Activated T-helper 17 cell treated with anti-CD3 and anti-CD28 coated beads, Interleukin-2, amount 50 U/mL, for 72 hours (primary cell): ENCODE measurements around the gene SELENOT. TPM values are rescaled to one million over a fixed set of nuclear protein-coding genes. Genes with fewer than 3 reads are reported as not detected.
A peak's percentile ranks its signal among the peaks of the same experiment; 100 is the strongest.
"Not testable (repeated sequence)": the region's sequence is repeated elsewhere in the genome, so short reads cannot be mapped to it uniquely, and the experiment has no call there.

ENCODE experiments used
- ATAC-seq: fragments of 150-1000 bp; cut with Tn5 transposase; replicated peaks from 2 replicates; pipeline ENCODE4 v1.10.0; 2021; ENCODE audit warnings: mild to moderate bottlenecking, moderate library complexity
- H3K27ac Mint-ChIP-seq: one replicate; pipeline ENCODE4 v1.8.0; 2022; ENCODE audit warnings: mixed read lengths
- H3K27me3 Mint-ChIP-seq: one replicate; pipeline ENCODE4 v1.8.0; 2022; ENCODE audit warnings: mixed read lengths
- H3K36me3 Mint-ChIP-seq: one replicate; pipeline ENCODE4 v1.8.0; 2022; ENCODE audit warnings: low read depth, mild to moderate bottlenecking, mixed read lengths
- H3K4me1 Mint-ChIP-seq: one replicate; pipeline ENCODE4 v1.8.0; 2022; ENCODE audit warnings: mixed read lengths
- H3K4me3 Mint-ChIP-seq: one replicate; pipeline ENCODE4 v1.8.0; 2022; ENCODE audit warnings: mild to moderate bottlenecking, mixed read lengths
- H3K9me3 Mint-ChIP-seq: one replicate; pipeline ENCODE4 v1.8.0; 2022; ENCODE audit warnings: mixed read lengths
- total RNA-seq, 2 donors: library from RNA; stranded (reverse); gene quantifications; one replicate each; pipeline ENCODE4 v1.2.3, GENCODE V29; 2022

Gene SELENOT
- total RNA-seq, 2 donors from 2014 or later: 111 to 144 TPM

- H3K9me3 Mint-ChIP-seq: no peaks in the 10 kb centered on the region
- no peak overlapping the region for H3K27ac Mint-ChIP-seq
- peaks cover 23% of the 10 kb centered on the region for H3K4me1 Mint-ChIP-seq
- peak overlapping the region; percentile 95 for H3K4me3 Mint-ChIP-seq
- peaks cover 25% of the 10 kb centered on the region for H3K36me3 Mint-ChIP-seq
- no peak for ATAC-seq
- no peaks in the 10 kb centered on the region for H3K27me3 Mint-ChIP-seq
Observed at GRCh38 chr3:150599611-150600297, 3.4 kb upstream of the SELENOT start.

GRCh38 chr3:150600647-150601530 lies 2.2 kb upstream of the SELENOT start:
- H3K27me3 Mint-ChIP-seq, ATAC-seq, H3K9me3 Mint-ChIP-seq: not testable (repeated sequence)
- Mint-ChIP-seq H3K27ac (peak overlapping the region; percentile 97), H3K4me1 (peaks cover 27% of the 10 kb centered on the region), H3K36me3 (peaks cover 36% of the 10 kb centered on the region), H3K4me3 (peak overlapping the region; percentile 95)

GRCh38 chr3:150602426-150603152 lies 532 bp upstream of the SELENOT start:
- H3K9me3 Mint-ChIP-seq: no peaks in the 10 kb centered on the region
- H3K4me1 Mint-ChIP-seq: peaks cover 36% of the 10 kb centered on the region
- peak overlapping the region; percentile 97 for H3K27ac Mint-ChIP-seq
- peaks cover 53% of the 10 kb centered on the region for H3K36me3 Mint-ChIP-seq
- H3K27me3 Mint-ChIP-seq: no peaks in the 10 kb centered on the region
- ATAC-seq: no peak
- peak overlapping the region; percentile 95 for H3K4me3 Mint-ChIP-seq

- H3K27ac Mint-ChIP-seq: peak overlapping the region; percentile 97
- peaks cover 49% of the 10 kb centered on the region for H3K4me1 Mint-ChIP-seq
- ATAC-seq: no peak
- H3K36me3 Mint-ChIP-seq: peaks cover 67% of the 10 kb centered on the region
- H3K9me3 Mint-ChIP-seq: no peaks in the 10 kb centered on the region
- H3K27me3 Mint-ChIP-seq: no peaks in the 10 kb centered on the region
- peak overlapping the region; percentile 95 for H3K4me3 Mint-ChIP-seq
Observed at GRCh38 chr3:150603980-150604319, 829 bp downstream of the SELENOT start.

- Mint-ChIP-seq H3K4me1 (peaks cover 57% of the 10 kb centered on the region), H3K27ac (peak overlapping the region; percentile 78), H3K9me3 (no peaks in the 10 kb centered on the region), H3K27me3 (no peaks in the 10 kb centered on the region), H3K4me3 (peak overlapping the region; percentile 95), H3K36me3 (peaks cover 87% of the 10 kb centered on the region)
- peak; percentile 6 for ATAC-seq
Observed at GRCh38 chr3:150605998-150606641, 3.0 kb downstream of the SELENOT start.

GRCh38 chr3:150607267-150608065 lies 4.3 kb downstream of the SELENOT start:
- Mint-ChIP-seq H3K4me3 (peak overlapping the region; percentile 95), H3K4me1 (peaks cover 50% of the 10 kb centered on the region), H3K27ac (peak overlapping the region; percentile 11), H3K9me3 (no peaks in the 10 kb centered on the region), H3K27me3 (no peaks in the 10 kb centered on the region), H3K36me3 (peaks cover 97% of the 10 kb centered on the region)
- no peak for ATAC-seq

- H3K4me1 Mint-ChIP-seq: peaks cover 69% of the 10 kb centered on the region
- peak overlapping the region; percentile 95 for H3K4me3 Mint-ChIP-seq
- peak; percentile 31 for ATAC-seq
- H3K27ac Mint-ChIP-seq: peak overlapping the region; percentile 61
- H3K9me3 Mint-ChIP-seq: no peaks in the 10 kb centered on the region
- no peaks in the 10 kb centered on the region for H3K27me3 Mint-ChIP-seq
- H3K36me3 Mint-ChIP-seq: peaks cover 96% of the 10 kb centered on the region
Observed at GRCh38 chr3:150609988-150610387, 6.9 kb downstream of the SELENOT start.

- Mint-ChIP-seq H3K9me3 (no peaks in the 10 kb centered on the region), H3K4me1 (peaks cover 66% of the 10 kb centered on the region), H3K36me3 (peaks cover 94% of the 10 kb centered on the region), H3K27me3 (no peaks in the 10 kb centered on the region), H3K27ac (peak overlapping the region; percentile 61), H3K4me3 (peak overlapping the region; percentile 95)
- no peak for ATAC-seq
Observed at GRCh38 chr3:150610785-150611184, 7.7 kb downstream of the SELENOT start.

- Mint-ChIP-seq H3K4me3 (peak overlapping the region; percentile 4), H3K27ac (no peak overlapping the region), H3K9me3 (no peaks in the 10 kb centered on the region), H3K36me3 (peaks cover 89% of the 10 kb centered on the region), H3K27me3 (no peaks in the 10 kb centered on the region), H3K4me1 (peaks cover 61% of the 10 kb centered on the region)
- ATAC-seq: no peak
Observed at GRCh38 chr3:150611666-150612065, 8.5 kb downstream of the SELENOT start.

GRCh38 chr3:150612494-150612893 lies 9.4 kb downstream of the SELENOT start:
- Mint-ChIP-seq H3K4me1 (peaks cover 57% of the 10 kb centered on the region), H3K4me3 (peak overlapping the region; percentile 49), H3K9me3 (no peaks in the 10 kb centered on the region), H3K27me3 (no peaks in the 10 kb centered on the region), H3K27ac (peak overlapping the region; percentile 74), H3K36me3 (peaks cover 87% of the 10 kb centered on the region)
- ATAC-seq: no peak

- H3K36me3 Mint-ChIP-seq: peaks cover 87% of the 10 kb centered on the region
- no peaks in the 10 kb centered on the region for H3K27me3 Mint-ChIP-seq
- no peaks in the 10 kb centered on the region for H3K9me3 Mint-ChIP-seq
- no peak for ATAC-seq
- H3K4me3 Mint-ChIP-seq: peak overlapping the region; percentile 49
- H3K4me1 Mint-ChIP-seq: peaks cover 52% of the 10 kb centered on the region
- peak overlapping the region; percentile 74 for H3K27ac Mint-ChIP-seq
Observed at GRCh38 chr3:150613034-150613433, 9.9 kb downstream of the SELENOT start.

- peak; percentile 88 for ATAC-seq
- peak overlapping the region; percentile 49 for H3K4me3 Mint-ChIP-seq
- H3K27me3 Mint-ChIP-seq: no peaks in the 10 kb centered on the region
- no peaks in the 10 kb centered on the region for H3K9me3 Mint-ChIP-seq
- H3K4me1 Mint-ChIP-seq: peaks cover 43% of the 10 kb centered on the region
- peaks cover 87% of the 10 kb centered on the region for H3K36me3 Mint-ChIP-seq
- H3K27ac Mint-ChIP-seq: peak overlapping the region; percentile 74
Observed at GRCh38 chr3:150613709-150614480, 10.8 kb downstream of the SELENOT start.
